HepG2 (cell line): ENCODE data around the gene AFTPH. TPM values are rescaled to one million over a fixed set of nuclear protein-coding genes. Genes with fewer than 3 reads are reported as not detected.
A peak's percentile ranks its signal among the peaks of the same experiment; 100 is the strongest.

Source experiments
- HCFC1 ChIP-seq: fragments of 150-350 bp; IDR thresholded peaks from 2 replicates; pipeline ENCODE4 v1.6.1; 2014; ENCODE audit warnings: low read depth, low read length
- HMG20A ChIP-seq: IDR thresholded peaks from 2 replicates; pipeline ENCODE4 v1.6.1; 2016; ENCODE audit warnings: borderline replicate concordance
- HOXA7 ChIP-seq: sonication (generic); formaldehyde crosslinking; IDR thresholded peaks from 2 replicates; pipeline ENCODE4 v1.8.1; 2022; ENCODE audit warnings: mild to moderate bottlenecking, missing genetic modification reagents, moderate library complexity
- MIER2 ChIP-seq: IDR thresholded peaks from 2 replicates; pipeline ENCODE4 v1.6.1; 2016; ENCODE audit warnings: missing biosample characterization, missing genetic modification reagents
- NPAS2 ChIP-seq: sonication (generic); formaldehyde crosslinking; IDR thresholded peaks from 2 replicates; pipeline ENCODE4 v1.8.0; 2022; ENCODE audit warnings: mild to moderate bottlenecking, missing genetic modification reagents, borderline replicate concordance
- REPIN1 ChIP-seq: sonication (generic); formaldehyde crosslinking; IDR thresholded peaks from 2 replicates; pipeline ENCODE4 v1.8.0; 2022; ENCODE audit warnings: missing genetic modification reagents, low read depth, mild to moderate bottlenecking, borderline replicate concordance
- RXRA ChIP-seq: sonication (generic); formaldehyde crosslinking; IDR thresholded peaks from 2 replicates; pipeline ENCODE4 v1.5.1; 2020; ENCODE audit warnings: missing genetic modification reagents
- ZIK1 ChIP-seq: sonication (generic); formaldehyde crosslinking; IDR thresholded peaks from 2 replicates; pipeline ENCODE4 v1.5.0; 2020; ENCODE audit warnings: mild to moderate bottlenecking, low read depth, missing genetic modification reagents, borderline replicate concordance
- ZNF557 ChIP-seq: sonication (generic); formaldehyde crosslinking; IDR thresholded peaks from 2 replicates; pipeline ENCODE4 v1.4.0; 2020; ENCODE audit warnings: missing genetic modification reagents
- ZNF563 ChIP-seq: sonication (generic); formaldehyde crosslinking; IDR thresholded peaks from 2 replicates; pipeline ENCODE4 v1.8.0; 2022; ENCODE audit warnings: mild to moderate bottlenecking, moderate library complexity, missing genetic modification reagents
- ZNF674 ChIP-seq: sonication (generic); formaldehyde crosslinking; IDR thresholded peaks from 2 replicates; pipeline ENCODE4 v1.5.0; 2020; ENCODE audit warnings: low read depth, mild to moderate bottlenecking, missing genetic modification reagents
- ZNF678 ChIP-seq: sonication (generic); formaldehyde crosslinking; IDR thresholded peaks from 2 replicates; pipeline ENCODE4 v1.4.0; 2020; ENCODE audit warnings: mild to moderate bottlenecking, missing genetic modification reagents
- ZNF761 ChIP-seq: sonication (generic); formaldehyde crosslinking; conservative IDR thresholded peaks from 2 replicates; pipeline ENCODE4 v1.4.0; 2020; ENCODE audit warnings: mild to moderate bottlenecking, missing genetic modification reagents
- polyA plus RNA-seq, 8 experiments: library from polyadenylated mRNA; depleted of rRNA in 3 of 8; stranded (reverse) in 7 of 8; unstranded in 1 of 8; fragments of >200 nt; fragmentation: Illumina TruSeq in 4 of 8; extraction: Trizol in 4 of 8; gene quantifications; 2 replicates each; pipeline versions ENCODE4 v1.2.1 to v1.2.3, GENCODE V29; 2011 to 2016; ENCODE audit warnings: low read depth in 4 of 8, missing spikeins in 1 of 8, mixed read lengths in 1 of 8; ENCODE audit not compliant: insufficient read depth in 1 of 8
- total RNA-seq, 5 experiments: library from RNA; depleted of rRNA; stranded (reverse); fragments of >200 nt; fragmentation: Illumina TruSeq; extraction: Trizol; gene quantifications; 2 replicates each; pipeline ENCODE4 v1.2.3, GENCODE V29; 2016; ENCODE audit warnings: low read depth in 1 of 5
- TF ChIP-seq, protein P1 (sequence below): sonication (generic); formaldehyde crosslinking; IDR thresholded peaks from 2 replicates; pipeline ENCODE4 v1.8.0; 2023; ENCODE audit warnings: mild to moderate bottlenecking, missing genetic modification reagents
- TF ChIP-seq, protein P2 (sequence below): IDR thresholded peaks from 2 replicates; pipeline ENCODE4 v1.6.1; 2016; ENCODE audit warnings: missing compliant biosample characterization, missing genetic modification reagents, borderline replicate concordance
- TF ChIP-seq, protein P3 (sequence below): sonication (generic); IDR thresholded peaks from 2 replicates; pipeline ENCODE4 v1.6.1; 2016; ENCODE audit warnings: low read depth, borderline replicate concordance
- TF ChIP-seq, protein P4 (sequence below): sonication (generic); formaldehyde crosslinking; conservative IDR thresholded peaks from 2 replicates; pipeline ENCODE4 v1.8.0; 2022; ENCODE audit warnings: low read depth, missing genetic modification reagents
- TF ChIP-seq, protein P5 (sequence below): sonication (generic); formaldehyde crosslinking; IDR thresholded peaks from 2 replicates; pipeline ENCODE4 v1.8.0; 2022; ENCODE audit warnings: mild to moderate bottlenecking, missing genetic modification reagents, moderate library complexity

The AFTPH gene
- total and polyA plus RNA-seq, 2 of the 13 experiments (the other 11 are each of a cell fraction or from before 2014, with no cell fraction given), result 27.5 to 36.8 TPM

DNA sequence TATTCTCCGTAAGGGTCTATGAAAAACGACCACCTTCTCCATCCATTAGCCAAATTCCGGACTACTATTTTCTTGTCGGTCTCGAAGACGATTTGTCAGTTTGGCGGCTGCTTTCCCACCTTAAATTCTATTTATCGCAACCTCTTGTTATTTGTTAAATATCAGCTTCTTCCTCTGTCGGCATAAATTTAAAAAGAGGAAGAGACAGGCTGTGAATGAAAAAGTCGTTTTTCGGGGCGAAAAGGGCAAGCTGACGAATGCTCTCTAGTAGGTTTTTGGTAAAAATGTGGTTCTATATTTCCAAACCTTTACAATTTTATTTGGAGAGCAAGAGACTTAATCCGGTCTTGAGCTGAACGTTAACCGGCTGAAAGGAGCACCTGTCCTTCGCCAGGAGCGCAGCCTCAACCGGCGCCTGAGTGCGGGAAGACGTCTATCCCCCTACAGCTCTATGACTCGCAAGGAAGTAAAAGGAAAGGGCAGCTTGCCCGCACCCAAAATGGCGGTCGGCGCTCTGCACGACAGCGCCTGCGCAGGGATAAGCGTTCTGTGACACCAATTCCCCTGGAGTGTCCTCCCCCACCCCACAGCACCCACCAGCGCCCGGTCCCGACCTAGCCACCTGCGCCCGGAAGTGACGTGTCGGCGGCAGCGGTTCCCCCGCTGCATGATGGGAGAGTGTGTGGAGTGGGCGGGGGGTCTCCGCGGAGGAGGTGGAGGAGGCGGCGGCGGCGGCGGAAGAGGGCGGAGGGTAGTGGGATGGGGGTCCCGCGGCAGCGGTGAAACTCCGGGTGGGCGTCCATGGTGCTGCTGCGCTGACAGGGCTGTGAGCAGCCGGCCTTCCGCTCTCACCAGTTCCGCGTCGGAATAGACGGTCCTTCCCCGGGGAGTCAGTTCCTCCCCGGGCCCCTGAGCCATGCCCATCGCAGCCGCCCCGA, at the start of gene AFTPH (continued):
- TF ChIP-seq, protein P1, sequence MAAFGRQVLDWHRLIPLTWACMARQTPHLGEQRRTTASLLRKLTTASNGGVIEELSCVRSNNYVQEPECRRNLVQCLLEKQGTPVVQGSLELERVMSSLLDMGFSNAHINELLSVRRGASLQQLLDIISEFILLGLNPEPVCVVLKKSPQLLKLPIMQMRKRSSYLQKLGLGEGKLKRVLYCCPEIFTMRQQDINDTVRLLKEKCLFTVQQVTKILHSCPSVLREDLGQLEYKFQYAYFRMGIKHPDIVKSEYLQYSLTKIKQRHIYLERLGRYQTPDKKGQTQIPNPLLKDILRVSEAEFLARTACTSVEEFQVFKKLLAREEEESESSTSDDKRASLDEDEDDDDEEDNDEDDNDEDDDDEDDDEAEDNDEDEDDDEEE (CRISPR knock-in tag), result no peak
- TF ChIP-seq REPIN1 (CRISPR knock-in tag), result no peak; the same call in 1 of the 2 replicates
- TF ChIP-seq HOXA7, result no peak
- TF ChIP-seq RXRA (CRISPR knock-in tag), result peak; percentile 64
- no peak for TF ChIP-seq HMG20A (CRISPR knock-in tag)
- TF ChIP-seq ZNF761 (CRISPR knock-in tag), result 0 out of 2 replicates have a peak, but pooled peaks have one; percentile 75
- TF ChIP-seq, protein P2, sequence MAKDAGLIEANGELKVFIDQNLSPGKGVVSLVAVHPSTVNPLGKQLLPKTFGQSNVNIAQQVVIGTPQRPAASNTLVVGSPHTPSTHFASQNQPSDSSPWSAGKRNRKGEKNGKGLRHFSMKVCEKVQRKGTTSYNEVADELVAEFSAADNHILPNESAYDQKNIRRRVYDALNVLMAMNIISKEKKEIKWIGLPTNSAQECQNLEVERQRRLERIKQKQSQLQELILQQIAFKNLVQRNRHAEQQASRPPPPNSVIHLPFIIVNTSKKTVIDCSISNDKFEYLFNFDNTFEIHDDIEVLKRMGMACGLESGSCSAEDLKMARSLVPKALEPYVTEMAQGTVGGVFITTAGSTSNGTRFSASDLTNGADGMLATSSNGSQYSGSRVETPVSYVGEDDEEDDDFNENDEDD (CRISPR knock-in tag), result peak; percentile 67; the same call in 1 of the 2 replicates
- TF ChIP-seq, protein P3, sequence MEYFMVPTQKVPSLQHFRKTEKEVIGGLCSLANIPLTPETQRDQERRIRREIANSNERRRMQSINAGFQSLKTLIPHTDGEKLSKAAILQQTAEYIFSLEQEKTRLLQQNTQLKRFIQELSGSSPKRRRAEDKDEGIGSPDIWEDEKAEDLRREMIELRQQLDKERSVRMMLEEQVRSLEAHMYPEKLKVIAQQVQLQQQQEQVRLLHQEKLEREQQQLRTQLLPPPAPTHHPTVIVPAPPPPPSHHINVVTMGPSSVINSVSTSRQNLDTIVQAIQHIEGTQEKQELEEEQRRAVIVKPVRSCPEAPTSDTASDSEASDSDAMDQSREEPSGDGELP, result peak; percentile 51; the same call in 1 of the 2 replicates
- 0 out of 2 replicates have a peak, but pooled peaks have one; percentile 10 for TF ChIP-seq MIER2 (CRISPR knock-in tag)
- peak; percentile 22; the same call in 1 of the 2 replicates for TF ChIP-seq ZNF557 (CRISPR knock-in tag)
- peak; percentile 78 for TF ChIP-seq HCFC1
- TF ChIP-seq, protein P4, sequence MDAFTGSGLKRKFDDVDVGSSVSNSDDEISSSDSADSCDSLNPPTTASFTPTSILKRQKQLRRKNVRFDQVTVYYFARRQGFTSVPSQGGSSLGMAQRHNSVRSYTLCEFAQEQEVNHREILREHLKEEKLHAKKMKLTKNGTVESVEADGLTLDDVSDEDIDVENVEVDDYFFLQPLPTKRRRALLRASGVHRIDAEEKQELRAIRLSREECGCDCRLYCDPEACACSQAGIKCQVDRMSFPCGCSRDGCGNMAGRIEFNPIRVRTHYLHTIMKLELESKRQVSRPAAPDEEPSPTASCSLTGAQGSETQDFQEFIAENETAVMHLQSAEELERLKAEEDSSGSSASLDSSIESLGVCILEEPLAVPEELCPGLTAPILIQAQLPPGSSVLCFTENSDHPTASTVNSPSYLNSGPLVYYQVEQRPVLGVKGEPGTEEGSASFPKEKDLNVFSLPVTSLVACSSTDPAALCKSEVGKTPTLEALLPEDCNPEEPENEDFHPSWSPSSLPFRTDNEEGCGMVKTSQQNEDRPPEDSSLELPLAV (CRISPR knock-in tag), result no peak
- no peak for TF ChIP-seq NPAS2 (CRISPR knock-in tag)
- TF ChIP-seq ZNF674 (CRISPR knock-in tag), result no peak
- TF ChIP-seq, protein P5, sequence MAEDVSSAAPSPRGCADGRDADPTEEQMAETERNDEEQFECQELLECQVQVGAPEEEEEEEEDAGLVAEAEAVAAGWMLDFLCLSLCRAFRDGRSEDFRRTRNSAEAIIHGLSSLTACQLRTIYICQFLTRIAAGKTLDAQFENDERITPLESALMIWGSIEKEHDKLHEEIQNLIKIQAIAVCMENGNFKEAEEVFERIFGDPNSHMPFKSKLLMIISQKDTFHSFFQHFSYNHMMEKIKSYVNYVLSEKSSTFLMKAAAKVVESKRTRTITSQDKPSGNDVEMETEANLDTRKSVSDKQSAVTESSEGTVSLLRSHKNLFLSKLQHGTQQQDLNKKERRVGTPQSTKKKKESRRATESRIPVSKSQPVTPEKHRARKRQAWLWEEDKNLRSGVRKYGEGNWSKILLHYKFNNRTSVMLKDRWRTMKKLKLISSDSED (CRISPR knock-in tag), result no peak
- TF ChIP-seq ZIK1 (CRISPR knock-in tag), result no peak; the same call in 1 of the 2 replicates
- peak; percentile 66; the same call in 1 of the 2 replicates for TF ChIP-seq ZNF563
- no peak; the same call in 1 of the 2 replicates for TF ChIP-seq ZNF678 (CRISPR knock-in tag)
